Measurements from ENCODE around the gene TCL1B. TPM values are rescaled to one million over a fixed set of nuclear protein-coding genes. Genes with fewer than 3 reads are reported as not detected.

The TCL1B gene
- total and polyA plus RNA-seq, 2 donors (not counting 3 experiments of a cell fraction or from before 2014, with no cell fraction given), result not detected

DNA sequence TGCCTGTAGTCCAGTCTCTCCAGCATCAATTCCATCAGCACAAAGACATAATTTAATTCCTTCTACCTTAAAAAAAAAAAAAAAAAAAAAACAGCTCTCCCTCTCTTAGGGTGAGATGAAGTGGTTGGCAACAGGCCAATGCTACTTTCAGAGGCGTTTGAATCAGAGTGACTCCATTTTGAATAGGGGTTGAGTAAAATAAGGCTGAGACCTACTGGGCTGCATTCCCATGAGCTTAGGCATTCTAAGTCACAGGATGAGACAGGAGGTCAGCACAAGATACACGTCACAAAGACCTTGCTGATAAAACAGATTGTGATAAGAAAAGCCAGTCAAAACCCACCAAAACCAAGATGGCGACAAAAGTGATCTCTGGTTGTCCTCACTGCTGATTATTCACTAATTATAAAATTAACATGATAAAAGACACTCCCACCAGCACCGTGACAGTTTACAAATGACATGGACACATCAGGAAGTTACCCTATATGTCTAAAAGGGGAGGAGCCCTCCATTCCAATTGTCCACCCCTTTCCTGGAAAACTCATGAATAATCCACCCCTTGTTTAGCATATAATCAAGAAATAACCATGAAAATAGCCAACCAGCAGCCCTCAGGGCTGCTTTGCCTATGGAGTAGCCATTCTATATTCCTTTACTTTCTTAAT is 6.9 kb upstream of the TCL1B start:
- Histone ChIP-seq H3K27me3 (ENCODE audit: control insufficient read depth in 2 of 2, insufficient read depth in 2 of 2, low read length in 2 of 2) (no peaks in the 10 kb centered on the region), H3K9ac (replicated peaks; ENCODE audit: extremely low read depth, insufficient read depth, low read length) (no peak overlapping the region), H3K9me1 (replicated peaks; ENCODE audit: control insufficient read depth, extremely low read depth, insufficient read depth, low read length) (no peaks in the 10 kb centered on the region), H3K27ac (ENCODE audit: insufficient read depth, low read depth, low read length) (no peak overlapping the region), H3K79me2 (ENCODE audit: control insufficient read depth, insufficient read depth, low read length) (no peaks in the 10 kb centered on the region), H2AFZ (ENCODE audit: low read depth, low read length) (no peak overlapping the region), H3K4me2 (ENCODE audit: insufficient read depth, low read length) (no peak overlapping the region), H3K4me1 (ENCODE audit: control insufficient read depth, extremely low read depth, insufficient read depth, low read length) (no peaks in the 10 kb centered on the region), H3K9me3 (replicated peaks; ENCODE audit: control insufficient read depth, insufficient read depth, low read length) (no peaks in the 10 kb centered on the region), H3K36me3 (ENCODE audit: control insufficient read depth in 2 of 2, extremely low read depth in 1 of 2, insufficient read depth in 2 of 2, low read length in 2 of 2) (no peaks in the 10 kb centered on the region), H3K4me3 (replicated peaks in 1 of 3; ENCODE audit: insufficient read depth in 1 of 3, low read depth in 1 of 3, low read length in 3 of 3) (no peak overlapping the region), H4K20me1 (replicated peaks; ENCODE audit: control insufficient read depth, extremely low read depth, insufficient read depth, low read length) (no peaks in the 10 kb centered on the region)
- dilution Hi-C loops (cut with MboI; ENCODE audit: extremely low pct_ligation_motif_present, low sequenced_read_pairs), result no loop called here
- ChIA-PET POLR2A (no interaction called here), CTCF (interaction anchor here (0.9 kb wide), 1 partner anchor 9 kb away, joined by 3 read pairs; no protein-coding TSS in a partner anchor)
- BruUV-seq (replicated peaks), result no TSS peak
- FAIRE-seq, result no peak
- TF ChIP-seq POLR2AphosphoS5 (IDR thresholded peaks at IDR 0.05; ENCODE audit: insufficient read depth, low read depth, low read length) (no peak), MYC (IDR thresholded peaks at IDR 0.05; ENCODE audit: low read depth, low read length) (no peak)
- TF ChIP-seq, protein P1, sequence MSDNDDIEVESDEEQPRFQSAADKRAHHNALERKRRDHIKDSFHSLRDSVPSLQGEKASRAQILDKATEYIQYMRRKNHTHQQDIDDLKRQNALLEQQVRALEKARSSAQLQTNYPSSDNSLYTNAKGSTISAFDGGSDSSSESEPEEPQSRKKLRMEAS (IDR thresholded peaks at IDR 0.05; ENCODE audit: insufficient read depth, insufficient read length), result no peak
- TF ChIP-seq, protein P2, sequence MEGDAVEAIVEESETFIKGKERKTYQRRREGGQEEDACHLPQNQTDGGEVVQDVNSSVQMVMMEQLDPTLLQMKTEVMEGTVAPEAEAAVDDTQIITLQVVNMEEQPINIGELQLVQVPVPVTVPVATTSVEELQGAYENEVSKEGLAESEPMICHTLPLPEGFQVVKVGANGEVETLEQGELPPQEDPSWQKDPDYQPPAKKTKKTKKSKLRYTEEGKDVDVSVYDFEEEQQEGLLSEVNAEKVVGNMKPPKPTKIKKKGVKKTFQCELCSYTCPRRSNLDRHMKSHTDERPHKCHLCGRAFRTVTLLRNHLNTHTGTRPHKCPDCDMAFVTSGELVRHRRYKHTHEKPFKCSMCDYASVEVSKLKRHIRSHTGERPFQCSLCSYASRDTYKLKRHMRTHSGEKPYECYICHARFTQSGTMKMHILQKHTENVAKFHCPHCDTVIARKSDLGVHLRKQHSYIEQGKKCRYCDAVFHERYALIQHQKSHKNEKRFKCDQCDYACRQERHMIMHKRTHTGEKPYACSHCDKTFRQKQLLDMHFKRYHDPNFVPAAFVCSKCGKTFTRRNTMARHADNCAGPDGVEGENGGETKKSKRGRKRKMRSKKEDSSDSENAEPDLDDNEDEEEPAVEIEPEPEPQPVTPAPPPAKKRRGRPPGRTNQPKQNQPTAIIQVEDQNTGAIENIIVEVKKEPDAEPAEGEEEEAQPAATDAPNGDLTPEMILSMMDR (IDR thresholded peaks at IDR 0.05; ENCODE audit: extremely low read depth in 1 of 2, insufficient read depth in 1 of 2, low read depth in 1 of 2, low read length in 2 of 2), result no peak
- intact Hi-C loops (cut with micrococcal nuclease), result no loop called here
- DNase-seq (ENCODE audit: low read depth, low spot score), result no peak

Data from endothelial cell of umbilical vein (primary cell).